Measurements from ENCODE around the gene HTR1D. TPM values are rescaled to one million over a fixed set of nuclear protein-coding genes. Genes with fewer than 3 reads are reported as not detected.
"Not testable (repeated sequence)": the region's sequence is repeated elsewhere in the genome, so short reads cannot be mapped to it uniquely, and the experiment has no call there.

HTR1D gene
- total RNA-seq, 1 donor from 2014 or later: 2.1 TPM

DNA sequence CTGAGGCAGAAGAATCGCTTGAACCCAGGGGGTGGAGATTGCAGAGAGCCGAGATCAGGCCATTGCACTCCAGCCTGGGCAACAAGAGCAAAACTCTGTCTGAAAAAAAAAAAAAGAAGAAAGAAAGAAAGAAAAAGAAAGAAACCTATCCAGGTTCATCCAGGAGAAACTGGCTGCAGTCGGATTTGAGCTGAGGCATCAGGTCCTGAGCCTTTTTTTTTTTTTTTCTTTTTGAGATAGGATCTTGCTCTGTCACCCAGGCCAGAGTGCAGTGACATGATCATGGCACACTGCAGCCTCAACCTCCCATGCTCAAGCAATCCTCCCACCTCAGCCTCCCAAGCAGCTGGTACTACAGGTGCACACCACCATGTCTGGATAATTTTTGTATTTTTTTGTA, 26.1 kb downstream of the HTR1D start:
- DNase-seq (ENCODE audit: low spot score): no peak
- intact Hi-C loops (cut with DNase I): no loop called here
- ATAC-seq: no peak

DNA sequence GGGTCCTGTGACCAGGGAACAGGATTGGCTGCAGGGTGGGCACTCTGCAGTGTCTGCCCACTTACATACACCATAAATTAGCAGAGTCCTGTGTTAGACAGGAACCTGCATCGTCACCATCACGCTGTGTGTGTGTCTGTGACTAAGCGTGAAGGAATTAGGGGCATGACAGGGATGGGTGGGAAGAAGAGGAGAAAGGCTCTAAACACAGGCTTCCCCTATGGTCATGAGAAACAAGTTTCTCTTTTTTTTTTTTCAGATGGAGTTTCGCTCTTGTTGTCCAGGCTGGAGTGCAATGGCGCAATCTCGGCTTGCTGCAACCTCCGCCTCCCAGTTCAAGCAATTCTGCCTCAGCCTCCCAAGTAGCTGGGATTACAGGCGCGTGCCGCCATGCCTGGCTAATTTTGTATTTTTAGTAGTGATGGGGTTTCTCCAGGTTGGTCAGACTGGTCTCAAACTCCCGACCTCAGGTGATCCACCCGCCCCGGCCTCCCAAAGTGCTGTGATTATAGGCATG, 28.3 kb downstream of the HTR1D start:
- intact Hi-C loops (cut with DNase I): loop anchor here (5.0 kb wide), 1 partner anchor 92 kb away; no protein-coding TSS in a partner anchor
- not testable (repeated sequence) for ATAC-seq; DNase-seq (ENCODE audit: low spot score)

DNA sequence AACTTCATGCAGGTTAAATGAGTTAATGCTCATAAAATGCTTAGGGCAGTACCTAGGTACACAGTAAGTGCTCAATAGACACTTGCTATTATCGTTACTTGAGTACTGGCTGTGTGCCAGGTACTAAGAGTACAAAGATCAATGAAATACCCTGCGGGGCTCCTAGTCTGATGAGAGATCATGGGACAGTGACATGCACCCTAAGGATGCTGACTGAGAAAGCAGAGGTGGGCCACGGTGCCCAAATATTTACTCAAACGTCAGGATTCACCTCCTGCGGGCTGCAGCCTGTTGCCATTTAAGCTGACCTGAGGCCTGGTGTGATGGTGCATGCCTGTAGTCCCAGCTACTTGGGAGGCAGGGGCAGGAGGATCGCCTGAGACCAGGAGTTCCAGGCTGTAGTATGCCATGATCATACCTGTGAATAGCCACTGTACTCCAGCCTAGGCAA, 28.8 kb downstream of the HTR1D start:
- DNase-seq (ENCODE audit: low spot score) (no peak), ATAC-seq (no peak)
- intact Hi-C loops (cut with DNase I): loop anchor here (5.0 kb wide), 1 partner anchor 91 kb away; no protein-coding TSS in a partner anchor

DNA sequence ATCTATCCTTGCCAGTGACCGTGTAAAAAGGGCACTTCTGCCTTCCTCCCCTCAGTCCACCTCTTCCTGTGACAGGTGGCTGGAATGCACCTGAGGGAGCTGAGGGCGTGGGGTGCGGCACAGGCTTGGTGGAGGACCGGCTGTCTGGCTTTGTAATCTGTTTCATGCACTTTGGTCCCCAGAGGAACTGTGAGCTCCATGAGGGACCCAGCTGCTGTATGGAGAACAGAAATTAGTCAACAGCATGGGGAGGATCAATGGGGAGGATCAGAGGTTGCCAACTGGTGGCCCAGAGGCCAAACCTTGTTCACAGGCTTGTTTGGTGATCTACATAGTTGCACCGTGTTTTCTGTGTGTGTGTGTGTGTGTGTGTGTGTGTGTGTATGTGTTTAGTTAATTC, 29.7 kb downstream of the HTR1D start:
- DNase-seq (ENCODE audit: low spot score) (no peak), ATAC-seq (no peak)
- intact Hi-C loops (cut with DNase I): loop anchor here (5.0 kb wide), 1 partner anchor 90 kb away; no protein-coding TSS in a partner anchor

DNA sequence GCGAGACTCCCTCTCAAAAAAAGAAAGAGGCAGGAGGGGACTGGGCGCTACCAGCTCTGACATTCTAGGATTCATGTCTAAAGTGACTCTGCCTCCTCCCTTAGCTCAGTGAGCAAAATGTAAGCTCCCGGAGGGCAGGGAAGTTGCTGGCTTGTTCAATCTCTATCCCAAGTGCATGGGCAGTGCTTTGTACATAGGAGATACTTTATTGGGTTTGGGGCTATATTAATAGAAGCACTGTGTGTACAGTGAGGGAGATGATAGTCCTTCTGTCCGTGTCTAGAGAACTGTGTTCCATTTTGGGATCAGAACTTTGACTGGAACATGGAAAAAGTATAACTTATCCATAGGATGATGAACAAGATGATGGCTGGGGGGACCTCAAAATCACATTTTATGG, 31.9 kb downstream of the HTR1D start:
- ATAC-seq (no peak), DNase-seq (ENCODE audit: low spot score) (no peak)
- intact Hi-C loops (cut with DNase I): loop anchor here (5.0 kb wide), 1 partner anchor 88 kb away; no protein-coding TSS in a partner anchor

DNA sequence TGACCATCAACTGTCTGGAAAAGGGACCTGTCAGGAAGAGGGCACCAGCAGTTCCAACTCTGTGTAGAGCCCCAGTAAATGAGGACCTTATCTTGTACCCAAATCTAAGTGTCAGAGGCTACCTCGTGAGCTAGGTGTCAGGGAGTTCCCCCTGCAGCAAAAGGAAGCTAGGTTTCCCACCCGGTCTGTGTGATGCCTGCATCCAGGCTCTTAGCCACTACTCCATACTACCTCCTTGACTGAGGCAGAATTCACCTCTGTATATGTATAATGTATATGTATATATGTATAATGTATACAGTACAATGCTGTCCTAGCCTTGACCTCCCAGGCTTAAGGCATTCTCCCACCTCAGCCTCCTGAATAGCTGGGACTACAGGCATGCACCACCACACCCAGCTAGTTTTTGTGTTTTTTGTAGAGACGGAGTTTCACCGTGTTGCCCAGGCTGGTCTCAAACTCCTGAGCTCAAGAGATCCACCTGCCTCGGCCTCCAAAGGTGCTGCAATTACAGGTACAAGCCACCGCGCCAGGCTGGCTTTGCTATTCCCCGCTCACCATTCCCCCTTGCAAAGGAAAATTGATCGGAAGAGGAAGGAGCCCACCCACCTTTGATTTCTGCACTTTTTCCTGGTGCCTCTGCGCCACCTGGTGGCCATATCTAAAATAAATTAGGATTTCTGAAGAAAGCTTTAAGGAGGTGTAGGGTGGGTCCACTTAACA, 32.9 kb downstream of the HTR1D start:
- ATAC-seq: peak; percentile 43
- intact Hi-C loops (cut with DNase I): no loop called here
- DNase-seq (ENCODE audit: low spot score): no peak

DNA sequence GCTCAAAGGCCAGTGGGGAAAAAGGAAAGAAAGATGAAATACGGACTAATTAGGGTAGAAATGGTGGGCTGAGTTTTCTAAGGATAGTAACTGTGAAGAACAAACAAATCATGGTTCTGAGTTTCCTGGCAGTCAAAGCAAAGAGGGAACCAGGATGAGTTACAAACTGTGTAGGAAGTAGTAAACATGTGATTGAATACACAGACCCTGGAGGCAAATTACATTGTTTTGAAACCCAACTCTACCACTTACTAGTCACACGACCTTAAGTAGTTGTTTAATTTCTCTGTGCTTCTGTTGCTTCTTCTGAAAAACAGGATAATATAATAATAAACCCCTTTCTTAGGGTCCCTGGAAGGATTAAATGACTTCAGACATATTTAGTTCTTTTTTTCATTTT, 37.4 kb downstream of the HTR1D start:
- no peak for ATAC-seq
- intact Hi-C loops (cut with DNase I): loop anchor here (5.0 kb wide), 1 partner anchor 78 kb away; no protein-coding TSS in a partner anchor

DNA sequence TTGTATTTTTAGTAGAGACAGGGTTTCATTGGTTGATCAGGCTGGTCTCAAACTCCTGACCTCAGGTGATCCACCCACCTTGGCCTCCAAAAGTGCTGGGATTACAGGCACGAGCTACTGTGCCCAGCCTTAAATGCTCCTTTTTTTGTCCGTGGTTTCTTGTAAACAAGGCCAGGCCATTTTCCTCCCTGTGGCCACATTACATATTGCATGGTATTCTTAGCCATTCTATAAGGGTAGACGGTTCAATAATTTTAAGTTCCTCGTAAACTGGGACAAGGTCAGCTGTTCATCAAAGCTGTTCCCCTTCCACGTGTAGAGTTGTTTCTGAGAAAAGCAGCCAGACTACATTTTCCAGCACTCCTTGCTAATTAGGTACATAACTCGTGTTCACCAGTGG, 38.4 kb downstream of the HTR1D start:
- intact Hi-C loops (cut with DNase I): loop anchor here (5.0 kb wide), 1 partner anchor 77 kb away; no protein-coding TSS in a partner anchor
- ATAC-seq (no peak), DNase-seq (ENCODE audit: low spot score) (no peak)

More for the DNA sequence above, 37.4 kb downstream of the HTR1D start:
- DNase-seq (ENCODE audit: low spot score): no peak

DNA sequence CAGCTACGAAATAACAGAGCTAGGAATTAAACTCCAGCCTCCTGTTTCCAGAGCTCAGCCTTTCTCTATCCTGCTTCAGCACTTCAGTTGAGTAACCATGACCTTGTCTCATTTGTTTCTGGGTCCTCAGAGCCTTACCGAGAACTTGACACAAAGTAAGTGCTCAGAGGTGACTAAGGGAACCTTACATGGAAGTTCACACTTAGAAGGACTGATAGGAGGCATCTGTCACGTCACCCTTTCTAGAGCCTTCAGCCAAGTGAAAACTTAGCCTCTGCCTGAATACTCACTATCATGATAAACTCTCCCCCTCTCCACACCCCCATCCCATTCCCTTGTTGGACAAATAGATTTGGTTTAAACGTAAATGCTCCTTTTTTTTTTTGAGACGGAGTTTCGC, 38.9 kb downstream of the HTR1D start:
- ATAC-seq (no peak), DNase-seq (ENCODE audit: low spot score) (no peak)
- intact Hi-C loops (cut with DNase I): loop anchor here (5.0 kb wide), 1 partner anchor 76 kb away; no protein-coding TSS in a partner anchor

DNA sequence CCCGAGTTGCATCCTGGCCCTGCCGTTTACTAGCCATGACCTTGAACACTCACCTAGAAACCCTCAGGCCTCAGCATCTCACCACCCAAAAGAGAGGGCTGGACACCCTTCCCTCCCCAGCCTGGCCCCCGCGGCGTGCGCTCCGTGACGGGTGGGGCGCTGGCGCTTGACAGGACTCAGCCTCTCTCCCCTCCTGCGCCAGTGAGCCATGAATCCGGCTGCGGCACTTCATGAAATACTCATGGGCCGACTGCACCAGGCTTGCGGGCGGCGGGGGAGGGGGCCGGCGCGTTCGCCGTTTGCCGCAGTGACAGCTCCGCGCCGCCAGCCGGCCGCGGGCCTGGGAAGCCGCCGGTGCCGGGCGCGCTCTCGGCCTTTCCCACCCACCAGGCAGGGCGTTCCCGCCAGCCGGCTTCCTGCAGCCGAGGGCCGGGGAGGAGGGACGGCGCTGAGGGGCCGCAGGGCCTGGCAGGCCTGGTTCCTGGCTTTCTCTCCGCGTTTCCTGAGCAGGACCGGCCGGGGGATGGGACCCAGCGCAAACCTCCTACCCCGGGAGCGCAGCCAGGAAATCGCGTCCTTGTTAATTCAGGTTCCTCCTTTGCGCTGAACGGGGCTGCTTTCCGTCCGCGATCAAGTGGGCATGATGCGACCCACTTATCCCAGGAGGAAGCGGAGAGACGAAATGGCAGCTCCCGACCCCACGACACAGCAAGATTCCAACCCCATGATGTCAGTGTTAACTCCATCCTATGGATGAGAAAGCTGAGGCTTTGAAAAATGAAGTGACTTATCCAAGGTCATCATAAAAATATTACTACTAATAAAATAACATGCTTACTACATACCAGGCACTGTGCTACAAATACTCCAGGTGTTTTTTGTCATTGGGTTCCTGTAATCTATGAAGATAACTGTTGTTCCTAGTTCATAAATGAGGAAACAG, 39.6 kb downstream of the HTR1D start:
- intact Hi-C loops (cut with DNase I): loop anchor here (5.0 kb wide), 1 partner anchor 75 kb away; no protein-coding TSS in a partner anchor
- ATAC-seq: peak; percentile 88
- peak; percentile 79 for DNase-seq (ENCODE audit: low spot score)

DNA sequence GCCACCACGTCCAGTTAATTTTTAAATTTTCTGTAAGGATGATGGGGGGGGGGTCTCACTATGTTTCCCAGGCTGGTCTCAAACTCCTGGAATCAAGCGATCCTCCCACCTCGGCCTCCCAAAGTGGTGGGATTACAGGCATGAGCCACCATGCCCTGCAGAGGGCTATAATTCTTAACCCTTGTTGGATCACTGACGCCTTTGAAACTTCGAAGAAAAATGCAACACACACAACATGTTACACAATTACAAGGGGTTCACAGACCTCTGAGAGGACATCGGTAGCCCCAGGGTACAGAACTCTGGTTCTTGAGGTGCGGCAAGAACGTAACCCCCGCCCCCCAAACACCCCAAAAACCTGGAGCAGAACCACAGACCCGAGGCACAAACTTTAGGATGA, 40.3 kb downstream of the HTR1D start:
- DNase-seq (ENCODE audit: low spot score): no peak
- no peak for ATAC-seq

DNA sequence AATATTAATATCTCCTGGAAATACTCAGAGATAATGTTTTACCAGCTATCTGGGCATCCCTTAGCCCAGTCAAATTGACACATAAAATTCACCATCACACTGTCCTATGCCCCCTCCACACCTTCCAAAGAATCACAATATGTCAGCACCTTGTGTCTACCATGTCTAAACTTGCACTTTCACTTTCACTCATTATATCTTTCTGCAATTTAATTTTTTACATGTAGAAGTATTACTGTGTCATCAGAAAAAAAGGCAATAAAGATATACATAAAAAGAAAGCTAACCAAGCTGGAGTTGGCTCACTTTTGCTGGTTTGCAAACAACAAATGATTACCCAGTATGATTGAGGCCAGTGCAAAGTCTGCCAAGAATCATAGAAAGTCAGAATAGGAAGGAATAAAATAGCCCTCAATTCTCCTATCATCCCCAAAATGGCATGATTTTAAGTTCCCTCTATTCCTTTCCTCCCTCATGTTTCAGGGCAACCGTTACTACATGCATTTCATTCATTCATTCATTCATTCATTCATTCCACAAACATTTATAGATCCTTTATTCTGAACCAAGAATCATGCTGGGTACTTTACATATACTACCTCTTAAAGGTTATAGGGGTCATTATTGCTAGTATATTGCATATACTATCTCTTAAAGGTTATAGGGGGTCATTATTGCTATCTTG, 42.7 kb downstream of the HTR1D start:
- intact Hi-C loops (cut with DNase I): loop anchor here (5.0 kb wide), 1 partner anchor 72 kb away; no protein-coding TSS in a partner anchor
- DNase-seq (ENCODE audit: low spot score): no peak
- ATAC-seq: no peak

More for the DNA sequence above, 40.3 kb downstream of the HTR1D start:
- intact Hi-C loops (cut with DNase I): loop anchor here (5.0 kb wide), 1 partner anchor 75 kb away; no protein-coding TSS in a partner anchor

DNA sequence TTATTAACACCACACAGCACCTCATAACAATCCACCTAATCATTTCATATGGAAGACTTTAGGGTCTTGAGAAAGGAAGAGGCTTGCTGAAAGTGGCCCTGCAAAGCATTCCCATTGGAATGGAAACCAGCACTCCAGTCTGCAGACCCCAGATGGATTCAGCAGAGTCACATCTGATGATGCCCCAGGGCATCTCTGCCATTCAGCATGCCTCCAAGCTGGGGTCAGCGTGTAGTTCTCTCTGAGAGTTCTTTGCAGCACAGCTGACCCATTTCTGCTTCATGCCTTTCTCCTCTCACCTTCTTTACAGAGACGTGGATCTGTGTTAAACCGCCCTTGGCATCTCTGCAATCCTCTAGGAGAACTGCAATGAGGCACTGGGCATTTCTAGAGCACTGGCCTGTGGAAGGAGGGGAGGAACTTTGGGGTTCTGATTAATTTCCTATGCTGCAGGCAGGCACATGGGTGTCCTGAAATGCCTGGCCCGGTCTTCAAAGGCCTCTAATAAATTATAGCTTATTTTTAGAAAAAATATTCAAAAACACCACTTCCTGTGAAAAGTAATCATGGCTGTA, 46.0 kb downstream of the HTR1D start:
- ATAC-seq (no peak), DNase-seq (ENCODE audit: low spot score) (no peak)
- intact Hi-C loops (cut with DNase I): no loop called here

DNA sequence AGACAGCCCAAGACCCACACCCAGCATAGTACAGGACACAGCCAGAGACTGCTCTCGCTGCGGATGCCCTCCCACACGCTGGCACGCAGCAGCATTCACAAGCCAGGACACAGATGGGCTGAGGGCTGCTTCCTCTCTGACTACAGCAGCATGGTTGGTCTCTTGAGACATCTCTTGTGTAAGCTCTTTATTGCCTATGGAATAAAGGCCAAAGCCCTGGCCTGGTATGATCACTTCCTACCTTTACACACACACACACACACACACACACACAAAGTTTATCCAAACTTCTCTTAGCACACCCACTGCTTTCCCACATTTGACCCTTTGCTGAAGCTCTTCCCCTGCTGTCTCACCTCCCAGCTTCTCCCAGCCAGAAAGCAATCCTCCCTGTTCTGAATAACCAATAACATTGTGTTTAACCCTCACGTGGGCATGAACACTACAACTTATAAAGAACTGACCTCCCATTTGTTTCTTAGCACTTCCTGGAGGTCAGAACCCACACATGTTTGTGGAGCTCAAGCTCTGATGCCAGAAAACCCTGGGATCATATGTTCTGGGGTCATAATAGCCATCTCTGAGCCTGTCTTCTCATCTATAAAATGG, 47.5 kb downstream of the HTR1D start:
- DNase-seq (ENCODE audit: low spot score) (peak; percentile 71), ATAC-seq (peak; percentile 89)
- intact Hi-C loops (cut with DNase I): no loop called here

DNA sequence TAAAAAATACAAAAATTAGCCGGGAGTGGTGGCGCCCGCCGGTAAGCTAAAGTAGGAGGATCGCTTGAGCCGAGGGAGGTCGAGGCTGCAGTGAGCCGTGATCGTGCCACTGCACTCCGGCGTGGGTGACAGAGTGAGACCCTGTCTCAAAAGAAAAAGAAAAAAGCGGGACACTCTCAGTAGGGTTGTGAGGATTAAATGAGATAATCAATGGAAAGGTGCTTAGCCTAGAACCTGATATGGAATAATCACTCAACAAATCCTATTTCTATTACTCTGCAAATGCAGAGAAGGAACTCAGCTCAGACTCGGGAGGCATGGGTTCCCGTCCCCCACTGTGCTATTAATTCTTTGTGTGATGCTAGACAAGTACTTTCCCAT, 48.1 kb downstream of the HTR1D start:
- ATAC-seq: peak; percentile 7
- DNase-seq (ENCODE audit: low spot score): no peak
- intact Hi-C loops (cut with DNase I): no loop called here

DNA sequence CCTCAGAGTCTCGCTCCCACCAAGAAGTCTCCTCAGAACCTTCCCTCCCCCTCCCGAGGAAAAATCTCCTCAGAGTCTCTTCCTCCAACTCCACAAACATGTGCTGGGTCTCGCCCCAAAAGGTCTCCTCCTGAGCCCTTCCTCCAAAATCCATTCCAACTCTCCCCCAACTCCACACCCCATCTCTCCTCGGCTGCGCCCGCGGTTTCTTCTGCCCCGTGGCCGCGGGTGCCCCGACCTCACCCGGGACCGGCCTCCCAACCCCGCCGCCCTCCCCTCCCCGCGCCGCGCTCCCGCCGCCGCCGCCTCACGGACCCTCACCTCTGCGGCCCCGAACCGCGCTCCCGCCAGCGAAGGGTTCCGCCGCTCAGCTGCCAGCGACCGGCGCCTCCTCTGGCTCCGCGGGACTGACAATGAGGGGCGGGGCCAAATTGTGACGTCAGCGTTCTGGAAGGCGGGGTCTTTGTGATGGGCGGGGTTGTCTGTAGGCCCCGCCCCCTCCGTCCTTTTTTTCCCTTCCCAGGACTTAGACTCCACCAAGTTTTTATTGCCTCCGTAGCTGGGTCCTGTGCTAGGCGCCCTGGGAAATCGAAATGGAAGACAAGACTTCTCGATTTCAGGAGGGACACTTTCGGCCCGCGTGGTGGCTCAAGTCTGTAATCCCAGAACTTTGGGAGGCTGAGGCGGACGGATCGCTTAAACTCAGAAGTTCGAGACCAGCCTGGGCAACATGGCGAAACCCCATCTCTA, 48.7 kb downstream of the HTR1D start, which contains the start of gene LUZP1:
Gene LUZP1 (minus strand): TSS at position 412 of the 750 bp plus-strand sequence.
- ATAC-seq: peak; percentile 98
- intact Hi-C loops (cut with DNase I): no loop called here

DNA sequence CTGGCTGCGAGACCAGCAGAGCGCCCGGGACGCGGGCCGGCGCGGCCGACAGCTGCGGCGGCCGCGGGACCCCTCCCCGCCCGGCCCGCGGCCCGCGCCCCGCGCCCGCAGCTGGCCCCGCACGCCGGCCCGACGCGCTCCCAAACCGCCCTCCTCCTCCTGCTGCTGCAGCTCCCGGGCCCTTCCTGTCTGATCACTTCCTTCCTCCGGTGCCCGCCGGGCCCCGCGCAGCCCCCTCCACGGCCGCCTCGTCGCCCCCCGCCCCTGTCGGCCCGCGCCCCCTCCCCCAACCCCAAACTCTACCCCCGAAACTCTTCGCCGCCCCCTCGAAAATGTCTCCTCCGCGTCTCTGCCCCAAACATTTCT, 49.2 kb downstream of the HTR1D start:
- ATAC-seq: no peak
- intact Hi-C loops (cut with DNase I): no loop called here
- peak; percentile 62 for DNase-seq (ENCODE audit: low spot score)

More for the DNA sequence above, 48.7 kb downstream of the HTR1D start, which contains the start of gene LUZP1:
- peak; percentile 97 for DNase-seq (ENCODE audit: low spot score)
